ENCODE data around the gene GALNT10.

GALNT10 gene

DNA sequence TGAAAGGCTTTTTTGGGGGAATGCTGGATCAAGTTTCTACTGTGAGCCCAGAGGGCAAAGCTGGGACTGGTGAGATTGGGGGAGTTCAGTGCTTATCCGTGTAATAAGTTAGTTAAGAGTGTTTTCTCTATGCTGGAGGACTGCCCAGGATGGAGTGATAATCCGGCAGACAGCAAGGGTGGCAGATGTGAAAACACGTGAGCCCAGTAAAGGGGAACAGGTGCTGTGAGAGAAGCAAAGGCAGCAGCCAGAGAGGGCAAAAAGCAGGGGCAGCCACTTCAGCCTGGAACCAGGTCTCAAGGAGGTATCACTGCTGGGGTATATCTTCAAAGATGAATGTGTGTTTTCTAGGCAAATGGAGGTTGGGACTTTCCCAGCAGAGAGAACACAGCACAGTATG is 53.9 kb downstream of the GALNT10 start:
- no peaks in the 10 kb centered on the region for H3K36me3 ChIP-seq (ENCODE audit: insufficient read depth, low read length)
- no peaks in the 10 kb centered on the region for H4K20me1 ChIP-seq (ENCODE audit: insufficient read depth, low read length)
- DNase-seq (no peak), ATAC-seq (ENCODE audit: insufficient read depth, low read depth) (no peak)
- TF ChIP-seq EZH2 (IDR thresholded peaks at IDR 0.05; ENCODE audit: borderline replicate concordance, low read depth, low read length, severe bottlenecking): no peak
- TF ChIP-seq, protein P1, sequence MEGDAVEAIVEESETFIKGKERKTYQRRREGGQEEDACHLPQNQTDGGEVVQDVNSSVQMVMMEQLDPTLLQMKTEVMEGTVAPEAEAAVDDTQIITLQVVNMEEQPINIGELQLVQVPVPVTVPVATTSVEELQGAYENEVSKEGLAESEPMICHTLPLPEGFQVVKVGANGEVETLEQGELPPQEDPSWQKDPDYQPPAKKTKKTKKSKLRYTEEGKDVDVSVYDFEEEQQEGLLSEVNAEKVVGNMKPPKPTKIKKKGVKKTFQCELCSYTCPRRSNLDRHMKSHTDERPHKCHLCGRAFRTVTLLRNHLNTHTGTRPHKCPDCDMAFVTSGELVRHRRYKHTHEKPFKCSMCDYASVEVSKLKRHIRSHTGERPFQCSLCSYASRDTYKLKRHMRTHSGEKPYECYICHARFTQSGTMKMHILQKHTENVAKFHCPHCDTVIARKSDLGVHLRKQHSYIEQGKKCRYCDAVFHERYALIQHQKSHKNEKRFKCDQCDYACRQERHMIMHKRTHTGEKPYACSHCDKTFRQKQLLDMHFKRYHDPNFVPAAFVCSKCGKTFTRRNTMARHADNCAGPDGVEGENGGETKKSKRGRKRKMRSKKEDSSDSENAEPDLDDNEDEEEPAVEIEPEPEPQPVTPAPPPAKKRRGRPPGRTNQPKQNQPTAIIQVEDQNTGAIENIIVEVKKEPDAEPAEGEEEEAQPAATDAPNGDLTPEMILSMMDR (IDR thresholded peaks at IDR 0.05; ENCODE audit: borderline replicate concordance, extremely low read depth, low read length, poor library complexity, severe bottlenecking): no peak
- no peak overlapping the region for H2AFZ ChIP-seq (ENCODE audit: low read depth, low read length)
- no peaks in the 10 kb centered on the region for H3K4me1 ChIP-seq (ENCODE audit: insufficient read depth, low read length)
- H3K4me3 ChIP-seq (ENCODE audit: low read depth in 1 of 2, low read length in 2 of 2): no peak overlapping the region
- no peaks in the 10 kb centered on the region for H3K79me2 ChIP-seq (ENCODE audit: insufficient read depth, low read length)
- H3K4me2 ChIP-seq (ENCODE audit: insufficient read depth, low read length): no peak overlapping the region
- H3K9ac ChIP-seq (ENCODE audit: low read depth, low read length): no peak overlapping the region
- no peaks in the 10 kb centered on the region for H3K27me3 ChIP-seq (ENCODE audit: insufficient read depth, low read length, poor library complexity)
- no peaks in the 10 kb centered on the region for H3K9me3 ChIP-seq (ENCODE audit: insufficient read depth, low read length, severe bottlenecking)
- H3K27ac ChIP-seq (ENCODE audit: low read length): no peak overlapping the region

DNA sequence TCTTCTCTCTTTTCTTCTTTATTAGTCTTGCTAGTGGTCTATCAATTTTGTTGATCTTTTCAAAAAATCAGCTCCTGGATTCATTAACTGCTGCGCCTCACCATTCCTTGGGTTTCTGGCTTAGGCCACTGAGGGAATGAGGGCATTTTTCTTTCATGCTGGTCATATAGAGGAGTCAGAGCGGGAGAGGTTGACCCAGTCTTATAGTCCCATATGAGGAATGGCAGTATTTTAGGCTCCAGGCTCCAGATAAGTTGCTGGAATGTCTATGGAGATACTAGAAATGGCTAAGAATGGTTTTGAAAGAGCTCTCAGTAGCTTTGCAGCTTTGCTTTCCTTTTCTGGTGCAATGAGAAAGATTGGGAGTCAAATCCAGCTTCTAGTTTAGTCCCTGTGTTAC is 58.2 kb downstream of the GALNT10 start:
- H3K36me3 ChIP-seq (ENCODE audit: insufficient read depth, low read length): no peaks in the 10 kb centered on the region
- H4K20me1 ChIP-seq (ENCODE audit: insufficient read depth, low read length): 0 out of 2 replicates have a peak, but pooled peaks cover 3% of the 10 kb centered on the region
- H3K27me3 ChIP-seq (ENCODE audit: insufficient read depth, low read length, poor library complexity): no peaks in the 10 kb centered on the region
- no peak overlapping the region for H3K4me3 ChIP-seq (ENCODE audit: low read depth in 1 of 2, low read length in 2 of 2)
- TF ChIP-seq, protein P1 (IDR thresholded peaks at IDR 0.05; ENCODE audit: borderline replicate concordance, extremely low read depth, low read length, poor library complexity, severe bottlenecking): no peak
- TF ChIP-seq EZH2 (IDR thresholded peaks at IDR 0.05; ENCODE audit: borderline replicate concordance, low read depth, low read length, severe bottlenecking): no peak
- no peaks in the 10 kb centered on the region for H3K9me3 ChIP-seq (ENCODE audit: insufficient read depth, low read length, severe bottlenecking)
- ATAC-seq (ENCODE audit: insufficient read depth, low read depth) (no peak), DNase-seq (no peak)
- no peak overlapping the region for H3K9ac ChIP-seq (ENCODE audit: low read depth, low read length)
- H3K4me2 ChIP-seq (ENCODE audit: insufficient read depth, low read length): no peak overlapping the region
- no peaks in the 10 kb centered on the region for H3K79me2 ChIP-seq (ENCODE audit: insufficient read depth, low read length)
- H3K27ac ChIP-seq (ENCODE audit: low read length): no peak overlapping the region
- H3K4me1 ChIP-seq (ENCODE audit: insufficient read depth, low read length): no peaks in the 10 kb centered on the region
- H2AFZ ChIP-seq (ENCODE audit: low read depth, low read length): no peak overlapping the region

DNA sequence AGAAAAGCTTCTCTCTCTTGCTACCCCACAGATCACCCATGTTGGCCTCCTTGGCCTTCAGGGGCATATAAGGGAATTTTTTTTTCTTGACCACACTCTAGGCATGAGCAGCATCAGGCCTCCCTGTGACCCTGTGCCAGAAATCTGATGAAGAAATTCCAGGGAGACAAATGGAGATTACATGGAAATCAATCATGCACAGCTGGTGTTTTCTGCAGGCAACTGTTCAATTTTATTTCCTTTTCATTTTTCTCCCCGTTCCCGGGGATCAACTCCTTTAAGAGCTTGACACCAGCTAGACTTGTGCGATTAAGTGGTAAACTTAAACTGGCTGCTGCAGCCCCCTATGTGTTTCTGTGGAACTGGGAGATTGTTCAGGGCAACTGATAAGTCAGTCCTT is 59.3 kb downstream of the GALNT10 start:
- Histone ChIP-seq H3K27me3 (ENCODE audit: insufficient read depth, low read length, poor library complexity) (no peaks in the 10 kb centered on the region), H3K9ac (ENCODE audit: low read depth, low read length) (no peak overlapping the region), H3K4me2 (ENCODE audit: insufficient read depth, low read length) (no peak overlapping the region), H3K9me3 (ENCODE audit: insufficient read depth, low read length, severe bottlenecking) (no peaks in the 10 kb centered on the region), H2AFZ (ENCODE audit: low read depth, low read length) (no peak overlapping the region), H3K4me1 (ENCODE audit: insufficient read depth, low read length) (no peaks in the 10 kb centered on the region), H3K79me2 (ENCODE audit: insufficient read depth, low read length) (no peaks in the 10 kb centered on the region), H3K4me3 (ENCODE audit: low read depth in 1 of 2, low read length in 2 of 2) (no peak overlapping the region), H4K20me1 (ENCODE audit: insufficient read depth, low read length) (0 out of 2 replicates have a peak, but pooled peaks cover 3% of the 10 kb centered on the region), H3K27ac (ENCODE audit: low read length) (no peak overlapping the region), H3K36me3 (ENCODE audit: insufficient read depth, low read length) (no peaks in the 10 kb centered on the region)
- no peak for DNase-seq
- TF ChIP-seq, protein P1 (IDR thresholded peaks at IDR 0.05; ENCODE audit: borderline replicate concordance, extremely low read depth, low read length, poor library complexity, severe bottlenecking): no peak
- TF ChIP-seq EZH2 (IDR thresholded peaks at IDR 0.05; ENCODE audit: borderline replicate concordance, low read depth, low read length, severe bottlenecking): no peak
- no peak for ATAC-seq (ENCODE audit: insufficient read depth, low read depth)

DNA sequence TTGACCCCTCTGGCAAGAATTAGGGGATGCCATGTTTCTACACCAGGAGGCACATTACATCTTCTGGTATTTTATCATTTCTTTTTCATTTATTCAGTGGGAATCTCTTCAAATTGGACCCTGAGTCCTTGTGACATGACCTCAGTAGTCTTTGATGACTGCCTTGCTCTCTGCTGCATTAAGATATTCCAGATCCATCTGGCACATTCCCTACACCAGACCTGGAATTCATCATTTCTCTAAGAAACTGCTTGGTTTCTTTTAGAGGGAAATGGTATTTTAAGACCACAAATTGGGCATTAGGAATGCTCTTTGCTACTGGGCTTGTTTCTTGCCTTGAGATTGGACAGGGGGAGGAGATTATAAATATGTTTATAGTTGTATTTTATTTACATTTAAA is 61.0 kb downstream of the GALNT10 start:
- DNase-seq: no peak
- no peak for ATAC-seq (ENCODE audit: insufficient read depth, low read depth)
- Histone ChIP-seq H4K20me1 (ENCODE audit: insufficient read depth, low read length) (0 out of 2 replicates have a peak, but pooled peaks cover 3% of the 10 kb centered on the region), H3K4me2 (ENCODE audit: insufficient read depth, low read length) (no peak overlapping the region), H3K36me3 (ENCODE audit: insufficient read depth, low read length) (no peaks in the 10 kb centered on the region), H3K27ac (ENCODE audit: low read length) (no peak overlapping the region), H3K4me1 (ENCODE audit: insufficient read depth, low read length) (no peaks in the 10 kb centered on the region), H2AFZ (ENCODE audit: low read depth, low read length) (no peak overlapping the region), H3K79me2 (ENCODE audit: insufficient read depth, low read length) (no peaks in the 10 kb centered on the region), H3K9ac (ENCODE audit: low read depth, low read length) (no peak overlapping the region), H3K27me3 (ENCODE audit: insufficient read depth, low read length, poor library complexity) (no peaks in the 10 kb centered on the region), H3K4me3 (ENCODE audit: low read depth in 1 of 2, low read length in 2 of 2) (no peak overlapping the region), H3K9me3 (ENCODE audit: insufficient read depth, low read length, severe bottlenecking) (no peaks in the 10 kb centered on the region)
- no peak for TF ChIP-seq EZH2 (IDR thresholded peaks at IDR 0.05; ENCODE audit: borderline replicate concordance, low read depth, low read length, severe bottlenecking)
- TF ChIP-seq, protein P1 (IDR thresholded peaks at IDR 0.05; ENCODE audit: borderline replicate concordance, extremely low read depth, low read length, poor library complexity, severe bottlenecking): no peak
